GM19397 (cell line): ENCODE results near the gene SERTAD2.

Experiments
- ATAC-seq: cut with Tn5 transposase; IDR thresholded peaks from one replicate; pipeline ENCODE4 v1.9.1; 2021; ENCODE audit warnings: mild to moderate bottlenecking, moderate library complexity; ENCODE audit not compliant: unreplicated experiment

The SERTAD2 gene

DNA sequence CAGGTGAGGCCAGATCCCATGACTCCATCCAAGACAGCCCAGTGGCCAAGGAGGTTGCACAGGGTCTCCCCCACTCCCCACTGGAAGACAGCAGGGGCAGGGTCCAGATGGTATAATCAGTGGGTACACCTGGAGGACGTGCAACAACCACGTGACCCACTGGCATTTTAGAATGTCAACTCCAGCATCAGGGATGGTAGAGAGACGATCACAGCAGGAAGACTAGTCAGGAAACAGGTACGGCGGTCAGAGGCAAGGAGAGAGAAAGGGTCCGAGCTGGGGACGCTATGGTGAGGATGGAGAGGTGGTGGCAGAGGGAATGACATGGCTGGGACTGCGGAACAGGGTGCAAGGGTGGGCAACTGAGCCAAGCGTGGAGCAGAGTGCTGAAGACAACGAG, 23.0 kb downstream of the SERTAD2 start:
- ATAC-seq: no peak

DNA sequence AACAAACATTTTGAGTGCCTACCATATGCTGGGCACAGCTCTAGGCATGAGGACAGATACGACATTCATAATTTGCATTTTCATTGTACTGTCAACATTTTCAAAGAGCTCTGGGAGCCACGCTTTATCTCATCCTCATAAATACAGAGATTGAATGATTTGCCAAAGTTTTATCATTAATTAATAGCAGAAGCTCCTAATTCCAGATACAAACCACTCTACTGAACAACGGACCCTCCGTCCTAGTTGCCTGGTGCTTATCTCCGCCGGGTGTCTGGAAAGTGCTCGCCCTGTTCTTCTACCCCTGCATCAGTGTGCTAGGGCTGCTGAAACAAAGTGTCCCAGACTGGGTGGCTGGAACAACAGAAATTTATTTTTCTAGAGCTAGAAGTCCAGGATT, 23.8 kb downstream of the SERTAD2 start:
- no peak for ATAC-seq

DNA sequence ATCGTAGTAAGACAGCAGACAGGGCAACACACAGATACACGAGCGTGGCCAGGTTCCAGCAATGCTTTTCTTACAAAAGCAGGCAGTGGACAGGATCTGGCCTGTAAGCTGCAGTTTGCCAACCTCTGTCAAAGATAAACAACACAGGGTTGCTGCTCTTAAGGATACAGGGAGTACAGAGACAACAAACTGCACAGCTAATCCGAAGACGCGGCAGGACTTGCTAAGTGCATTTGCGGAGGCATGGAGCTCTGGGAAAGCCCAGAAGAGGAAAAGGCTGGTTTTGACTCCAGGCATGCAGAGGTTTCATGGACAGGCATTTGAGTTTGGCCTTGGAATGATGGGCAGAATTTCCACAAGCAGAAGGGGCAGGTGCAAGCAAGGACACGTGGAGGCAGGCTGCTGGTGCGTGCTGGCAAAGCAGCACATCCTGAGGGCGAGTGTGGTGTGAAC, 24.4 kb downstream of the SERTAD2 start:
- no peak for ATAC-seq

DNA sequence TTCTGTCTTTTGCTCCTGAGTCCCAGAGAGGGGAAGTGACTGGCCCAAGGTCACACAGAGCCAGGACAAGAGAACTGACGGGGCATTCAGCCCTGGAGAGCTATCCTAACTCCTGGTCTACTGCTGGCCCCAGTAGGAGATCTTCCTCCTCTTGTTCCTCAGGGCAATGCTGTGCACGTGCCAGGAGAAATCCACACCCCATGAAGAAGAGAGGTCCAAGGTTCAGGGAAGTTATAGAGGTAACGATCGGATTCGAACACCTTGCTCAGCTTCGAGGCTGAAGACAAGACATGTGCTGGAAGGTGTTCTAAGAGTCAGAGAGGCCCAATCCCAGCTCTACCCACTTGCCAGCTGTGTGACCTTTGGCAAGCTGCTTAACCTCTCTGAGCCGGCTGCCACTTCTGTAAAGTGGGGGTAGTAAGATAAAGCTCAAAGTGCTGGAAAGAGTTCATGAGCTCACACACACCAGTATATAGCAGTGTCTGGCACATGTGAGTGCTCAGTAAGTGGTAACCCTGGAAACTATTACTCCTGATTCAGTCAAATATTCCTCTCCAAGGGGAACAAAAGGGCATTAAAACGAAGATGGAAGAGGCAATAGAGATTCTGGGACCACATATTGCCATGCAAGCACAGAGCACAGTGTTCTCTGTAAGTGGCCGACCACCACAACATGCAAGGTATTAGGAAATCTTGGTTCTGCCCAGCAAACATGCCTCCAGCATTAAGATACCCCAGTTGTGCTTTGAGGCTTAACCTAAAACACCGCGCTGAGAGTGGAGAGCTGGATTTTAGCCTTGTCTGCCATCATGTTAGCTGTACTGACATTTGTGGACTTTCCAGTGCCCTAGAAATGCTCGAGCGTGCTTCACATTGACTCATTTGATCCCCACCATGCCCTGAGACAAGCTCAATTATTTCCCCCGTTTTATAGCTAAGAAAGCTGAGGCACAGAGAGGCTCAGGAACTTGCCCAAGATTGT, 25.6 kb downstream of the SERTAD2 start:
- ATAC-seq: no peak

DNA sequence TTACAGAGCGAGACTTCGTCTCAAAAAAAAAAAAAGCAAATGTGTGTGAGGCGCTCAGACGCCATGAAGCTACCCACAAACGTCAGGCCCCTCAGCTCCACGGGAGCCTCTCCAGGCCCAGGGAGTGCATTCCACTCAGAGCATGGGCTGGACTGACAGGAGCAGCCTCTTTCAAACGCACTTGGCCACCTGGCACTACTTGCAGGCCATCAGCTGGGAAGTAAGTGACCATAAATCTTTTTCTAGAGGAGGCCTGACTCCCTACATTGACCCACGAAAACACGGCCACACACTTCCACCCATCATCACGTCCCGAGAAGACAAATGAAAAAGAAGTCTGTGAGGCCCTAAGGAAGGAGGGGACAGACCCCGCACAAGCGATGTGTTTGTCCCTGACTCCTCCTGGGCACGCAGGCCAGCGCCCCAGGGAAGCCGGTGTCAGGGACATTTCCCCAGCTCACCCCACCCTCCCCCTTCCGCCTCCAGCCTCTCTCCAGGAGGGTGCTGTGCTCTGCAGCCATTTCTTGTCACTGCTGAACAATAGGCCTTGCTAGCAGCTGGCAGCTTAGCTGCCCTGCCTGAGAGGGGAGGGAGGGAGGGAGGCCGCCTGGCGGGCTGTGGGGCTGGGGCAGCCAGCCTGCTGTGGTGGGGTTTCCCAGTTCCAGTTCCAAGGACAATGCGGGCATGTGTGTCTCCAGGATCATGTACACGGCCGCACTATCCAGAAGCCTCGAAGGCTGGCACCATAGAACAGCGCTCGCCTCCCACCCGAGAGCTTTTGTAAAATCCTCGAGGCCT, 26.6 kb downstream of the SERTAD2 start:
- no peak for ATAC-seq

DNA sequence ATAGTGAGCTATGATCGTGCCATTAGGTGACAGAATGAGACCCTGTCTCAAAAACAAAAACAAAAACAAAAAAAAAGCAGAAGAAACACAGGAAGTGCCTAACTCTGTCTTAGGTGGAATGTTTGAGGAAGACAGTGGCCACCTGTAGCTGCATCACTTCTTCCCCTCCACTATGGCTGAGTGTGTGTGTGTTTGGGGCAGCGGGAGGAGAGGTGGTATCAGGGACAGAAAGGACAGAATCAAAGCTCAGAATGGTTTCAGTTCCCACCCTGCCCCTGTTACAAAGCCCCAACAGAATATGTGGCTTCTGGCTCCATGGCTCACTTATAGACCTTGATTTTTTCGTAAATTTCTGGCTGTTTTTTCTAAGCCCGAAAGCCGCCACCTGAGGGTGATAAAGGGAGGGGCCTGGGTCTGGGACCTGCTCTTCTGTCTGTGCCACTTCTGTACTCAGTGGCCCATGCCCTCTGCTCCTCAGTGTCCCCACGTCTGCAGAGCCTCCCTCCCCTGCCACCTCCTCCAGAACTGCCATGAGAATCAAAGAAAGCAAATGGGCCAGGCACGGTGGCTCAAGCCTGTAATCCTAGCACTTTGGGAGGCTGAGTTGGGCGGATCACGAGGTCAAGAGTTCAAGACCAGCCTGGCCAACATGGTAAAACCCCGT, 27.4 kb downstream of the SERTAD2 start:
- ATAC-seq: no peak

DNA sequence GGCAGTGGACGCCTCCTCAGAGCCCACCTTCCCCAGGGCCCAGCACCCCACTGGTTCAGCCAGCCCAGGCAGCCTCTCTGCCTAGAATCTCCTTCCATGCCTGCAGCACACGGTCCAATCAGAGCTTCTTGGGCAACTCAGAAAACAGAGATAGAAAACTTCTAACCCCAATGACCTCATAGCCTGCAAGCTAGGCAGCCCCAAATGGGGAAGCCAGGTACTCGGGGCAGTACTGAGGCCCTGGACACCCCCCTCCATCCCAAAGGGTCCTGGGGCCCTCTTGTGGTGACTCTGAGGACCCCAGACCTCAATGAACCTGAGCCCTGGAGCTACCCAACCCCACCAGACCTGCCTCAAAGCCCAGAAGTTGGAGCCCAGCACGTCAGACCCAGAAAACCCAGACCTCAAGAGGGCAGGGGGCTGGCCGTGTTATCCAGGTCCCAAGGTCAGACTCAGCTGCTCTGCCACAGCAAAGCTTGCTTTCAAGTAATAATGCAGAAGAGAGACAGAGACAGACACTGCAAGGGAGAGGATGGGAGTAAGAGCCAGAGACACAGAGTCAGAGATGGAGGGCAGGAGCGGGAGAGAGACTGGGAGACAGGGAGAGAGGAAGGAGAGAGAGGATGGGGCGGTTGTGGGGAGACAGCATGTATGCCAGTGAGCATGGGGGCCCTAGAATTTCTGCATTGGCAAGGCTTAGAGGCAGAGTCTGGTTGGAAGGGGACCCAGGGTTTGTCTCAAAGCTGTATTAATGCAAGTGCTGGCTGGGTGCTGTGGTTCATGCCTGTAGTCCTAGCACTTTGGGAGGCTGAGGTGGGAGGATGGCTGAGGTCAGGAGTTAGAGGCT, 28.2 kb downstream of the SERTAD2 start:
- no peak for ATAC-seq

DNA sequence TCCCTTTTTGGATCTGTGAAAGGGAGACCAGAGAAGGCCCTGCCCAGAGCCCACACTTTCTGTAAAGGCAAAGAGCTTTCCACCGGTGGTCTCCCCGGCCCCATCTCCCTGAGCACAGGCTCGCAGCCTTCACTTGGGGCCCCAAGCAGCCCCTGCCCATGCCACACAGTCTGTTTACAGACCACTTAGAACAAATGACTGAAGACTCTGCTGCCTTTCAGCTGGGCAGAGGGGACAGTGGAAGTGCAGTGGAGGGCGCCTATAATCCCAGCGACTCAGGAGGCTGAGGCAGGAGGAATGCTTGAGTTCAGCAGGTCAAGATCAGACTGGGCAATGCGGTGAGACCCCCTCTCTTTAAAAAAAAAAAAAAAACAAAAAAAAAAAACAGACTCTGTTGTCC, 28.9 kb downstream of the SERTAD2 start:
- ATAC-seq: no peak

DNA sequence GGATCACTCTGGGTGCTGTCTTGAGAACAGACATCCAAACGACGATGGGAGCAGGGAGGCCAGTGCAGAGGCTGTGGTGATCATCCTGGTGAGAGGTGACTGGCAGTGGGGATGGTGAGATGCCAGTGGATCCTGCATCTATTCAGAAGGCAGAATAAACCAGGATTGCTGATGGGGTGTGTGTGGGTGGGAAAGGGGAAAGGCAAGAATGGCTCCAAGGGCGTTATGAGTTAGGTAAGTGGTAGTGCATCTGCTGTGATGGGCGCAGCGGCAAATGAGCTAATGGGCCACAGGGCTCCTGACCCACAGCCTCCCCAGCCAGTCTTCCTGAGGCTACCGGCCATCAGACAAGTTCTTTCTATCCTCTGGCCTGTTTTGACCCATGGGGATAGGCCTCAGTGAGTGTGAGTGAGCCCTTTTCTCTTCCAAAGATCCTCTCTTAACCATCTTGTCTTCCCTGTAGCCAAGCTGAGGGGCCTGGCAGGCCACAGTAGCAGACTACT, 29.6 kb downstream of the SERTAD2 start:
- no peak for ATAC-seq

DNA sequence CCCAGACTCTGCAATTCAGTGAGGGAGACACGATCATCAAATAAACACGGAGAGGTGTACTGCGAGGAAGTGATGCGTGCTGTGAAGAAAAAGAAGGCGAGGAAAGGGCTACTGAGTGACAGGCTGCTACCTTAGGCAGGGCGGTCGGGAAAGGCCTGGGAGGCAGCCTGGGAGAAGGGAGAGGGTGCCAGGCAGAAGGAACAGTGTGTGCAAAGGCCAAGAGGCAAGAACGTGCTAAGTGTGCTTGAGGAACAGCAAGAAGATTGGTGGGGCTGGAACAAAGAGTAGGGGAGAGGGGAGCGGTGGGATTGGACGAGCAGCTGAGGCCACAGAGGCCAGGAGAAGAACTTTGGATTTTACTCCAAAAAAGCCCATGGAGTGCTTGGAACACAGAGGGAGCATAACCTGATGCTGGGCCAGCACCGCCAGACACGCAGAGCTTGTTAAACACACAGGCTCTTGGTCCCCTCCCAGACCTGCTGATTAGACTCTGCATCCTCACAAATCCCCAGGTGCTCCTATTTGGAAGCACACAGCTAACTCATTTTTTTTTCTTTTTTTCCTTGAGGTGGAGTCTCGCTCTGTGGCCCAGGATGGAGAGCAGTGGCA, 30.4 kb downstream of the SERTAD2 start:
- no peak for ATAC-seq

DNA sequence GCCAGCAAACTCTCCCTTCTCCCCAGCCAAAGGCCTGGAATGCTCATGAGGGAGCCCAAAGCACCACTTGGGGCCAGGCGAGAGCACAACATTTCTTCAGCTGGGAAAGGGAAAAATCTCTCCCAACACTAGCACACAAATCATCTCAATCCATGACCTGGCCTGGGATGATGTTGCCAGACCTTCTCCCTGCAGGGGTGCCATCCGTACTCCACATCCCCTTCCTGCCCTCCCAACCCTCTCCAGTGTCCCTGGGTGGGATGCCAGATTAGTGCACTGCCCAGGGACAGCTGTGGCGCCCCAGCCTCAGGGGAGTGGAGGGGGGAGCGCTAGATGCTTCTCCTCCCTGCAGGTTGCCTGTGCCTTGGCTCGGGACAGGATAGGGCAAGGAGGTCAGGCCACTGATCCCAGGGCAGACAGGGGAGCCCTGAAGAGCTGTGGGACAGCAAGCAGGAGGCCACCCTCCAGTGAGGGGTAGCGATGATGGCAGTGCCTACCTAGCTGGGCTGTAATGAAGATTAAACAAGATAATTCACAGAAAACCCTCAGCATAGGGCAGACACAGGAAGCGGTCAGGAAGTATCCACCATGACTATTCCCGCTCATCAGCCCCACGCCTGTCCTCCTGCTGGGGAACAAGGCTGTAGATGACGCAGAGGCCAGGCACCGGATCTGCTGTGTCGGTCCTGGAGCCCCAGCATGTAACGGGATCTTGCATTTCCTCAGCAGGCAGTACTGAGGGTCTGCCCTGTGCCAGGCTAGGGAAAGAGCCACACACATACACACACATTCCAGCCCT, 31.1 kb downstream of the SERTAD2 start:
- ATAC-seq: no peak

DNA sequence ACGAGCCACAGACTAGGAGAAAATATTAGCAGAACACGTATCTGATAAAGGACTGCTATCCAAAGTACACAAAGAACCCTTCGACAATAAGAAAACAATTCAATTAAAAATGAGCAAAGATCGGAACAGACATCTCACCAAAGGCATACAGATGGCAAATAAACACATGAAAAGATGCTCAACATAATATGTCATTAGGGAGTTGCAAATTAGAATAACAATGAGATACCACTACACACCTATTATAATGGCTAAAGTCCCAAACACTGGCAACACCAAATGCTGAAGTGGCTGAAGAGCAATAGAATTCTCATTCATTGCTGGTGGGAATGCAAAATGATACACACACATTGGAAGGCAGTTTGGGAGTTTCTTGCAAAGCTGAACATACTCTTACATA, 33.1 kb downstream of the SERTAD2 start:
- ATAC-seq: no peak

DNA sequence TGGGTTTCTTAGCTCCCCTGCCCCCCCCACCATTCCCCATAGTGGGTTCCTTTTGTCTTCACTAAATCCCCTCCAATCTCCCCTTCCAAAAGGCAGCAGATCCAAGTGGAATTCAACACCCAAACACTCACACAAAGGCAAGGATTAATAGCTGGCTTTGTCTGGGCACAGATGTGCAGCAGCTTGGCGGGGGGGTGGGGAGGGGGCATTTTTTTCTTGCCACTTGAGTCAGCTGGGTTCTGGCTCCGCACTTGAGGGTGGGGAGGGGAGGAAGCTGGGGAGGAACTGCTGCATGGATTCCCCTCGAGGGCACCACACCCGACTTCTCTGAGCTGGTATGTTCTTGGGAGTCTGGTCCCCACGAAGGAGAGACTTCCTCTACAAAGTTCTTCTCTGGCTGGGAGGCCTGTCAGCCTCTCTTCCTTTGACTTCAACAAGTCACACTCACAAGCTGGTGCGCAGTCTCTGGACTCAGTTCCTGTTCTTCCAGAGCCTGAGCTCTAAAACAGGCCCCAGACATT, 36.0 kb downstream of the SERTAD2 start:
- ATAC-seq: no peak

DNA sequence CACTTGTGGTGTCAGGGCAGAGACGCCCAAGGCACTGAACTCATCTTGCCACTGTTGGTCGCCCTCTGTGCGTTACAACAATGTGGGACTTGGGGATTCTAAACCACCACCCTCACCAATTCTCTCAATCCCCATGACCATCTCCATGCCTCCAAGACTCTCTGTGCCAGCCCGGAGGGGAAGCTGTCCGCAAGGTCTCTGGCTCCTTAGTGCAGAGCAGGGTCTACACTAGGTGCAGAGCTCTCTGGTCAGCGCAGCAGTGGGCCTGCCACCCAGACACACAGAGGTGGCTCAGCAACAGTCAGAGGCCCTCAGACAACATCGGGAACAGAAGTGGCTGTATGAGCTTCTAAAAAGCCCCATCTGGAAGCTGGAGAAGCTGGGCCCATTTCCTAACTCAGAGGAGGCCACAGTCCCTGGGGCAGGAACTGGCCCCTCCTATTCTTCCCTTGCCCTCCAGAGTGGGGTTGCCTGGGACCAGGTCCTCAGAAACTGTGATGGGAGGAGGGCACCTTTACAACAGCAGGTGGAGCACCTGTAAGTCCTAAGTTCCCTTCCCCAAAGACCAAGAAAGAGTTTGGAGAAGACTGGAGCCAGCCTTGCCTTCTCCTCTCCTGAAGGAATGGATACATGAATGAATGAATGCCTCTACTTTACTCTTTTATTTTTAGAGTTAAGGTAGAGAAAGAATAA, 37.7 kb downstream of the SERTAD2 start:
- no peak for ATAC-seq

DNA sequence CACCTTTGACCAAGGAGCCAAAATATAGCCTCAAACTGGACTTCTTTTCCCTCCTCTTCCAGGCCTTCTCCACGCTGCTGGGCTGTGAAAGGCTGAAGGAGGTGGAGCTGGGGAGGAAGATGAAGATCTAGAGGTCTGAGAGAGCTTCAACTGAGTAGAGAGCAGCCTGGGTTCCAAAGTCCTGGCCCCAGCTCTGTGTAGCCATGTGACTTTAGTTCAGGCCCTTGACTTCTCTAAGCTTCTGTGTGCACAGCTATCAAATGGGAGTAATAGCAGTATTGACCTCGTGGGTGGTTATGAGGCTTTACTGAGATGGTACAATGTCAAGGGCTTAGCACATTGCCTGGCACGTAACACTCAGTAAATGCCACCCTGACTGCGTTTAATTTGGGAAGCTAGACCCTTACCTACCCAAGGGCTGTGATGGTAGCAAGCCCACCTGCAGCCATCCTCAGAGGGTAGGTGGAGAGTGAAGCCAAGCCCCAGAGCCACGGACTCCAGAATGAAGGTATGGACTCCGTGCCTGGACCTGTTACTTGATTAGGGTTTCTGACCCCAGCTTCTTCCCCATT, 38.4 kb downstream of the SERTAD2 start:
- ATAC-seq: no peak

DNA sequence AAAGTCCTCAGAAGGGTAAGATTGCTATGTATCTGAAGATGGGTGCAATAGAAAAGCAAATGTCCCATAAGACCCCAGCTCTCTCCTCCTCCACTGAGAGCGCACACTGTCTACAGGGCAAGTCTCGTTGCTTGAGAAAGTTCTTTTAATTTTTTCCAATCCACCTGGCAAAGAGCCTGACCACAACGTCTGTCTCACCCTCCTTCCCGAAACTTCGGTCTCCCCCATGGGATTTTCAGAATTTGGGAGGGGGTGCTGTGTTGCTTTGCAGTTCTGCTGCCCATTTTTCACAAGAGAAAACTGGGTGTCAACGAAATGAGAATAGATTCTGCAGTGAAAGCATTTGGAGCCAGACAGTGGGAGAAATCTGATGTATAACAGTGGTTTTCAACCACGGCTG, 40.4 kb downstream of the SERTAD2 start:
- ATAC-seq: no peak

DNA sequence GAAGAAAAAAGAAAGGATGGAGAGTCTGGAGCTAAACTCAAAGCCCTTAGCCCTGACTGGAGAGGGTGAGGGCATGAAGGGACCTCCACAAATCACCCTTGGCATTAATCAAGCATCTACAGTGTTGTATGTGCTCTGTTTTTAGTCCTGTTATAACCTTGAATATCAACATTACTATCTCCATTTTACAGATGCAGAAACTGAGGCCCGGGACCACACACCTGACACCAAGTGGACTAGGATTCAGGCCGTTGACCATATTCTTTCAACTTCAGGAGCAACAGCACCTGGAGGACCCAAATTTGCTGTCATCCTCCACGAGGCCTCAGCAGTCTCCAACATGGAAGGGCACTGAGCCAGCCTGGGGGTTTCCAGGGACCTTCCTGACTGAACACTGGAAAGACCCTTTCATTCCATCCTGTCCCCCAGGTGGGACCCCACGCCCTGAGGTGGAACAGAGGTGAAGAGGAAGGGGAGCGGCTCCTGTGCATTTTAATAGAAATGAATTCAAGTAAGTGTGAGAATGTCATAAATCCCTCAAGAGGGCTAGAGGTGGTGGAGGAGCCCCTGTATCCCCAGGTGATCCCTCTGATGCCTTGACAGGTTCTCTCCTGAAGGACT, 41.0 kb downstream of the SERTAD2 start:
- no peak for ATAC-seq
